ENCODE data around the gene UBLCP1. TPM values are rescaled to one million over a fixed set of nuclear protein-coding genes. Genes with fewer than 3 reads are reported as not detected.
"Not testable (repeated sequence)": the region's sequence is repeated elsewhere in the genome, so short reads cannot be mapped to it uniquely, and the experiment has no call there.

The UBLCP1 gene
- total RNA-seq, 1 experiment from 2014 or later: 32.9 TPM

DNA sequence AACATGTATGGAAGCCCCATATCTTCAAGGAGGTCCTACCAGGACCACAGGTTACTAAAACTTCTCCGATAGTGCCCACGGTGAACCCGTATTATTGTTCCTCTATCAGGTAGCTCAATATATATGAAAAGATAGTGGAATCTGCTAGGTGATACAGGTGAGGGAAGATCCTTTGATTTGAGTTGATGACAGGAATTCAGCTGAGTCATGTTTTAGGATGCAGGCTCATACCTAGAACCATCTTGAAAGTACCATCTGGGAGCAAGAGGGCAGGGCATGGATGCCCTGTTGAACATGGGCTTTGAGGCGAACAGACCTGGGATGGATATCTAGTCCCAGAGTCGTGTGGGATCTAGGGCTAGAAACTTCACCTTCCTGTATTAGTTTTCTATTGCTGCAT, 31.8 kb downstream of the UBLCP1 start:
- Histone ChIP-seq H3K9me3 (ENCODE audit: control insufficient read depth in 1 of 2, insufficient read depth in 1 of 2, low read depth in 1 of 2, low read length in 2 of 2) (no peaks in the 10 kb centered on the region), H3K79me2 (ENCODE audit: insufficient read depth, low read length) (no peaks in the 10 kb centered on the region), H3K4me3 (replicated peaks in 1 of 2; ENCODE audit: low read depth in 1 of 2, low read length in 2 of 2) (no peak overlapping the region), H3K4me2 (ENCODE audit: low read length) (no peak overlapping the region), H3K4me1 (ENCODE audit: control insufficient read depth in 1 of 2, insufficient read depth in 2 of 2, low read length in 2 of 2) (no peaks in the 10 kb centered on the region), H3K9me2 (ENCODE audit: insufficient read depth) (peaks cover 4% of the 10 kb centered on the region; the same call in 1 of the 2 replicates), H2AFZ (ENCODE audit: low read depth, low read length, poor library complexity, severe bottlenecking) (no peak overlapping the region), H3K27me3 (ENCODE audit: insufficient read depth, low read length) (no peaks in the 10 kb centered on the region), H3K36me3 (ENCODE audit: control insufficient read depth in 1 of 2, insufficient read depth in 2 of 2, low read length in 2 of 2) (no peaks in the 10 kb centered on the region), H4K20me1 (ENCODE audit: insufficient read depth) (no peaks in the 10 kb centered on the region), H3K9ac (ENCODE audit: low read length) (no peak overlapping the region), H3K27ac (ENCODE audit: low read depth, low read length) (no peak overlapping the region)
- DNase-seq (ENCODE audit: low read depth, low spot score) (no peak), ATAC-seq (no peak)
- RAD21 ChIA-PET (ENCODE audit: low non-redundant PET in 1 of 2, low total read pairs in 2 of 2, uncharacterized antibody in 2 of 2, unreplicated experiment in 2 of 2): no interaction called here
- CTCF ChIA-PET: no interaction called here
- BruUV-seq (replicated peaks): no TSS peak
- TF ChIP-seq CBX3 (IDR thresholded peaks at IDR 0.05; ENCODE audit: low read depth) (no peak), FOSL1 (IDR thresholded peaks at IDR 0.05; ENCODE audit: low read depth) (no peak), JUND (IDR thresholded peaks at IDR 0.05) (no peak), POLR2AphosphoS5 (IDR thresholded peaks at IDR 0.05; ENCODE audit: low read depth, low read length) (no peak), ELF1 (IDR thresholded peaks at IDR 0.05; ENCODE audit: borderline replicate concordance, low read depth) (no peak), EZH2 (IDR thresholded peaks at IDR 0.05) (no peak), SIN3A (IDR thresholded peaks at IDR 0.05; ENCODE audit: low read depth) (no peak), RAD21 (IDR thresholded peaks at IDR 0.05; ENCODE audit: low read depth) (no peak), ZFX (IDR thresholded peaks at IDR 0.05) (no peak), POLR2A (IDR thresholded peaks at IDR 0.05; ENCODE audit: borderline replicate concordance, extremely low read depth, insufficient read depth, insufficient read length) (no peak), SRF (IDR thresholded peaks at IDR 0.05; ENCODE audit: low read depth) (no peak)
- TF ChIP-seq, protein P1, sequence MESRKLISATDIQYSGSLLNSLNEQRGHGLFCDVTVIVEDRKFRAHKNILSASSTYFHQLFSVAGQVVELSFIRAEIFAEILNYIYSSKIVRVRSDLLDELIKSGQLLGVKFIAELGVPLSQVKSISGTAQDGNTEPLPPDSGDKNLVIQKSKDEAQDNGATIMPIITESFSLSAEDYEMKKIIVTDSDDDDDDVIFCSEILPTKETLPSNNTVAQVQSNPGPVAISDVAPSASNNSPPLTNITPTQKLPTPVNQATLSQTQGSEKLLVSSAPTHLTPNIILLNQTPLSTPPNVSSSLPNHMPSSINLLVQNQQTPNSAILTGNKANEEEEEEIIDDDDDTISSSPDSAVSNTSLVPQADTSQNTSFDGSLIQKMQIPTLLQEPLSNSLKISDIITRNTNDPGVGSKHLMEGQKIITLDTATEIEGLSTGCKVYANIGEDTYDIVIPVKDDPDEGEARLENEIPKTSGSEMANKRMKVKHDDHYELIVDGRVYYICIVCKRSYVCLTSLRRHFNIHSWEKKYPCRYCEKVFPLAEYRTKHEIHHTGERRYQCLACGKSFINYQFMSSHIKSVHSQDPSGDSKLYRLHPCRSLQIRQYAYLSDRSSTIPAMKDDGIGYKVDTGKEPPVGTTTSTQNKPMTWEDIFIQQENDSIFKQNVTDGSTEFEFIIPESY (IDR thresholded peaks at IDR 0.05; ENCODE audit: extremely low read depth, insufficient replicate concordance, low read length): no peak
- POLR2A ChIA-PET: no interaction called here
- intact Hi-C loops (cut with micrococcal nuclease): no loop called here

DNA sequence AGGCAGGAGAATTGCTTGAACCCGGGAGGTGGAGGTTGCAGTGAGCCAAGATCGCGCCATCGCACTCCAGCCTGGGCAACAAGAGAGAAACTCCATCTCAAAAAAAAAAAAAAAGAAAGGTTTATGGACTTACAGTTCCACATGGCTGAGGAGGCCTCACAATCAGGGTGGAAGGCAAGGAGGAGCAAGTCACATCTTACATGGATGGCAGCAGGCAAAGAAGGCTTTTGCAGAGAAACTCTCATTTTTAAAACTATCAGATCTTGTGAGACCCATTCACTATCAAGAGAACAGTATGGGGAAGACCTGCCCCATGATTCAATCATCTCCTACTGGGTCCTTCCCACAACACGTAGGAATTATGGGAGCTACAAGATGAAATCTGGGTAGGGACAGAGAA, 34.2 kb downstream of the UBLCP1 start:
- H3K4me2 ChIP-seq (ENCODE audit: low read length); BruUV-seq (replicated peaks); H3K79me2 ChIP-seq (ENCODE audit: insufficient read depth, low read length); H3K9me3 ChIP-seq (ENCODE audit: control insufficient read depth in 1 of 2, insufficient read depth in 1 of 2, low read depth in 1 of 2, low read length in 2 of 2); H3K27ac ChIP-seq (ENCODE audit: low read depth, low read length); H4K20me1 ChIP-seq (ENCODE audit: insufficient read depth); H3K36me3 ChIP-seq (ENCODE audit: control insufficient read depth in 1 of 2, insufficient read depth in 2 of 2, low read length in 2 of 2); POLR2A ChIA-PET; H3K9me2 ChIP-seq (ENCODE audit: insufficient read depth); H3K9ac ChIP-seq (ENCODE audit: low read length); H3K4me3 ChIP-seq (replicated peaks in 1 of 2; ENCODE audit: low read depth in 1 of 2, low read length in 2 of 2); ATAC-seq; CTCF ChIA-PET; H3K4me1 ChIP-seq (ENCODE audit: control insufficient read depth in 1 of 2, insufficient read depth in 2 of 2, low read length in 2 of 2); H2AFZ ChIP-seq (ENCODE audit: low read depth, low read length, poor library complexity, severe bottlenecking); RAD21 ChIA-PET (ENCODE audit: low non-redundant PET in 1 of 2, low total read pairs in 2 of 2, uncharacterized antibody in 2 of 2, unreplicated experiment in 2 of 2); DNase-seq (ENCODE audit: low read depth, low spot score); H3K27me3 ChIP-seq (ENCODE audit: insufficient read depth, low read length); intact Hi-C loops (cut with micrococcal nuclease): not testable (repeated sequence)

All from HCT116 (cell line).